Memory B cell (primary cell): Measurements from ENCODE around the gene ITGB3.

Experiments
- ATAC-seq: fragments of 150-1000 bp; cut with Tn5 transposase; 2 replicates; pipeline ENCODE4 v1.10.0; 2021; ENCODE audit warnings: low read depth, mild to moderate bottlenecking, moderate library complexity
- DNase-seq, 2 donors: peaks; one replicate each; pipeline ENCODE4 v3.0.0; 2022; ENCODE audit warnings: low spot score in 2 of 2
- H3K27ac Mint-ChIP-seq: one replicate; pipeline ENCODE4 v1.8.0; 2022; ENCODE audit warnings: mild to moderate bottlenecking, moderate library complexity, mixed read lengths
- H3K27me3 Mint-ChIP-seq: one replicate; pipeline ENCODE4 v1.8.0; 2022; ENCODE audit warnings: mixed read lengths
- H3K36me3 Mint-ChIP-seq: one replicate; pipeline ENCODE4 v1.8.0; 2022; ENCODE audit warnings: mild to moderate bottlenecking, mixed read lengths
- H3K4me1 Mint-ChIP-seq: one replicate; pipeline ENCODE4 v1.8.0; 2022; ENCODE audit warnings: mixed read lengths
- H3K4me3 Mint-ChIP-seq: one replicate; pipeline ENCODE4 v1.8.0; 2022; ENCODE audit warnings: mild to moderate bottlenecking, moderate library complexity, mixed read lengths
- H3K9me3 Mint-ChIP-seq: one replicate; pipeline ENCODE4 v1.8.0; 2022; ENCODE audit warnings: mixed read lengths

Gene ITGB3

GRCh38 chr17:47280072-47280811, 26.6 kb downstream of the ITGB3 start:
- Mint-ChIP-seq H3K27me3 (no peaks in the 10 kb centered on the region), H3K4me1 (peaks cover 41% of the 10 kb centered on the region)
- DNase-seq = no peak

GRCh38 chr17:47281216-47281615, 27.6 kb downstream of the ITGB3 start:
- Mint-ChIP-seq H3K9me3 (no peaks in the 10 kb centered on the region), H3K4me1 (peaks cover 44% of the 10 kb centered on the region), H3K27ac (peak overlapping the region; percentile 76), H3K4me3 (no peak overlapping the region), H3K36me3 (no peaks in the 10 kb centered on the region), H3K27me3 (no peaks in the 10 kb centered on the region)
- ATAC-seq = no peak
- DNase-seq = no peak

More at GRCh38 chr17:47280072-47280811, 26.6 kb downstream of the ITGB3 start:
- no peak overlapping the region for H3K4me3 Mint-ChIP-seq
- H3K36me3 Mint-ChIP-seq = no peaks in the 10 kb centered on the region
- H3K9me3 Mint-ChIP-seq = no peaks in the 10 kb centered on the region
- ATAC-seq = no peak
- peak overlapping the region; percentile 92 for H3K27ac Mint-ChIP-seq

- Mint-ChIP-seq H3K4me1 (peaks cover 31% of the 10 kb centered on the region), H3K9me3 (no peaks in the 10 kb centered on the region)
- no peak for ATAC-seq
Measured at GRCh38 chr17:47285003-47285402, 31.4 kb downstream of the ITGB3 start.

GRCh38 chr17:47286198-47286914, 32.7 kb downstream of the ITGB3 start:
- no peaks in the 10 kb centered on the region for H3K27me3 Mint-ChIP-seq
- peak overlapping the region; percentile 81 for H3K27ac Mint-ChIP-seq
- ATAC-seq (peak; percentile 96), DNase-seq (peak; percentile 33 to 48)
- H3K4me1 Mint-ChIP-seq = peaks cover 26% of the 10 kb centered on the region
- H3K9me3 Mint-ChIP-seq = no peaks in the 10 kb centered on the region
- no peaks in the 10 kb centered on the region for H3K36me3 Mint-ChIP-seq
- peak overlapping the region; percentile 45 for H3K4me3 Mint-ChIP-seq

More at GRCh38 chr17:47285003-47285402, 31.4 kb downstream of the ITGB3 start:
- DNase-seq = no peak
- no peak overlapping the region for H3K4me3 Mint-ChIP-seq
- H3K27ac Mint-ChIP-seq = peak overlapping the region; percentile 48
- no peaks in the 10 kb centered on the region for H3K36me3 Mint-ChIP-seq
- H3K27me3 Mint-ChIP-seq = no peaks in the 10 kb centered on the region

GRCh38 chr17:47287068-47287467, 33.4 kb downstream of the ITGB3 start:
- Mint-ChIP-seq H3K36me3 (no peaks in the 10 kb centered on the region), H3K27ac (peak overlapping the region; percentile 81), H3K27me3 (no peaks in the 10 kb centered on the region), H3K4me3 (no peak overlapping the region), H3K9me3 (no peaks in the 10 kb centered on the region), H3K4me1 (peaks cover 24% of the 10 kb centered on the region)
- no peak for ATAC-seq
- no peak for DNase-seq

GRCh38 chr17:47287639-47288038, 34.0 kb downstream of the ITGB3 start:
- H3K27me3 Mint-ChIP-seq = no peaks in the 10 kb centered on the region
- ATAC-seq = no peak
- peaks cover 20% of the 10 kb centered on the region for H3K4me1 Mint-ChIP-seq
- DNase-seq = no peak
- no peak overlapping the region for H3K27ac Mint-ChIP-seq
- no peaks in the 10 kb centered on the region for H3K9me3 Mint-ChIP-seq
- no peak overlapping the region for H3K4me3 Mint-ChIP-seq
- no peaks in the 10 kb centered on the region for H3K36me3 Mint-ChIP-seq

GRCh38 chr17:47288531-47289116, 35.0 kb downstream of the ITGB3 start:
- H3K27me3 Mint-ChIP-seq = no peaks in the 10 kb centered on the region
- no peaks in the 10 kb centered on the region for H3K9me3 Mint-ChIP-seq
- no peak overlapping the region for H3K4me3 Mint-ChIP-seq
- H3K4me1 Mint-ChIP-seq = peaks cover 21% of the 10 kb centered on the region
- DNase-seq (no peak), ATAC-seq (no peak)
- H3K36me3 Mint-ChIP-seq = no peaks in the 10 kb centered on the region
- H3K27ac Mint-ChIP-seq = no peak overlapping the region

- H3K9me3 Mint-ChIP-seq = no peaks in the 10 kb centered on the region
- no peak overlapping the region for H3K4me3 Mint-ChIP-seq
- H3K36me3 Mint-ChIP-seq = no peaks in the 10 kb centered on the region
- H3K27ac Mint-ChIP-seq = no peak overlapping the region
- DNase-seq (no peak), ATAC-seq (no peak)
- H3K27me3 Mint-ChIP-seq = no peaks in the 10 kb centered on the region
- peaks cover 25% of the 10 kb centered on the region for H3K4me1 Mint-ChIP-seq
Measured at GRCh38 chr17:47289302-47289701, 35.7 kb downstream of the ITGB3 start.

GRCh38 chr17:47290870-47291241, 37.2 kb downstream of the ITGB3 start:
- no peak overlapping the region for H3K27ac Mint-ChIP-seq
- no peak for DNase-seq
- H3K9me3 Mint-ChIP-seq = no peaks in the 10 kb centered on the region
- ATAC-seq = no peak
- H3K27me3 Mint-ChIP-seq = no peaks in the 10 kb centered on the region
- H3K4me3 Mint-ChIP-seq = no peak overlapping the region
- peaks cover 33% of the 10 kb centered on the region for H3K4me1 Mint-ChIP-seq
- no peaks in the 10 kb centered on the region for H3K36me3 Mint-ChIP-seq

GRCh38 chr17:47291242-47291873, 37.7 kb downstream of the ITGB3 start:
- H3K27me3 Mint-ChIP-seq = no peaks in the 10 kb centered on the region
- no peaks in the 10 kb centered on the region for H3K36me3 Mint-ChIP-seq
- H3K4me1 Mint-ChIP-seq = peaks cover 28% of the 10 kb centered on the region
- no peak overlapping the region for H3K4me3 Mint-ChIP-seq
- DNase-seq (no peak), ATAC-seq (no peak)
- H3K27ac Mint-ChIP-seq = no peak overlapping the region
- no peaks in the 10 kb centered on the region for H3K9me3 Mint-ChIP-seq

GRCh38 chr17:47292206-47292605, 38.6 kb downstream of the ITGB3 start:
- H3K27me3 Mint-ChIP-seq = no peaks in the 10 kb centered on the region
- no peaks in the 10 kb centered on the region for H3K9me3 Mint-ChIP-seq
- no peak overlapping the region for H3K4me3 Mint-ChIP-seq
- DNase-seq = no peak
- ATAC-seq = no peak
- H3K36me3 Mint-ChIP-seq = no peaks in the 10 kb centered on the region
- H3K27ac Mint-ChIP-seq = no peak overlapping the region
- H3K4me1 Mint-ChIP-seq = peaks cover 23% of the 10 kb centered on the region

- Mint-ChIP-seq H3K36me3 (no peaks in the 10 kb centered on the region), H3K27ac (peak overlapping the region; percentile 90), H3K27me3 (no peaks in the 10 kb centered on the region), H3K4me3 (peak overlapping the region; percentile 1), H3K4me1 (peaks cover 21% of the 10 kb centered on the region), H3K9me3 (no peaks in the 10 kb centered on the region)
- DNase-seq = no peak
- no peak for ATAC-seq
Measured at GRCh38 chr17:47295037-47295873, 41.6 kb downstream of the ITGB3 start.

GRCh38 chr17:47295874-47296255, 42.2 kb downstream of the ITGB3 start:
- Mint-ChIP-seq H3K4me1 (peaks cover 19% of the 10 kb centered on the region), H3K27ac (no peak overlapping the region), H3K27me3 (no peaks in the 10 kb centered on the region), H3K4me3 (no peak overlapping the region), H3K9me3 (no peaks in the 10 kb centered on the region), H3K36me3 (no peaks in the 10 kb centered on the region)
- ATAC-seq (no peak), DNase-seq (no peak)
